SK-N-SH (cell line): ENCODE results near the gene MRPL43. TPM values are rescaled to one million over a fixed set of nuclear protein-coding genes. Genes with fewer than 3 reads are reported as not detected.

Source experiments
- CTCF ChIA-PET: fragments of 300-600, 350-600 bp; formaldehyde crosslinking; extraction: SDS; loops from one replicate; lab custom pipeline; 2021; lab: Yijun Ruan, JAX
- POLR2A ChIA-PET: fragments of 350-600 bp; sonication (Branson Sonifier 250); formaldehyde crosslinking; extraction: SDS; loops from one replicate; lab custom pipeline; 2020; ENCODE audit warnings: antibody characterized with exemption, inconsistent platforms; lab: Yijun Ruan, JAX
- DNase-seq: peaks from one replicate; pipeline ENCODE4 v3.0.0; 2012
- H2AFZ ChIP-seq: fragments of 200-600 bp; sonication (generic); 2 replicates; pipeline ENCODE4 v1.8.1; 2016; ENCODE audit warnings: antibody characterized with exemption, mild to moderate bottlenecking, low read depth
- H3F3A ChIP-seq: fragments of 200-600 bp; sonication (generic); replicated peaks from 2 replicates; pipeline ENCODE3; 2016; ENCODE audit warnings: antibody characterized with exemption, mild to moderate bottlenecking; ENCODE audit not compliant: insufficient read depth
- H3K27ac ChIP-seq, 2 experiments: fragments of 200-500 bp in 1 of 2; fragments of 200-600 bp in 1 of 2; sonication (Bioruptor generic) in 1 of 2; sonication (generic), shearing (Covaris generic) in 1 of 2; 2 replicates each; pipeline versions ENCODE4 v1.5.1 to v1.6.1; 2014 to 2016; ENCODE audit warnings: low read depth in 2 of 2, inconsistent platforms in 1 of 2, low read length in 1 of 2, mild to moderate bottlenecking in 1 of 2, mixed read lengths in 1 of 2
- H3K27me3 ChIP-seq: fragments of 200-600 bp; sonication (generic), shearing (Covaris generic); 2 replicates; pipeline ENCODE4 v1.6.1; 2016; ENCODE audit warnings: mixed run types; ENCODE audit not compliant: insufficient read depth
- H3K36me3 ChIP-seq, 2 experiments: fragments of 200-500 bp in 1 of 2; fragments of 200-600 bp in 1 of 2; sonication (Bioruptor generic) in 1 of 2; sonication (generic) in 1 of 2; replicated peaks in 1 of 2; 2 replicates each; pipeline versions ENCODE3 to v1.5.1; 2014 to 2016; ENCODE audit warnings: low read length in 1 of 2, mild to moderate bottlenecking in 1 of 2; ENCODE audit not compliant: insufficient read depth in 2 of 2, control insufficient read depth in 1 of 2
- H3K4me1 ChIP-seq, 2 experiments: fragments of 200-500 bp in 1 of 2; fragments of 200-600 bp in 1 of 2; sonication (Bioruptor generic) in 1 of 2; sonication (generic), shearing (Covaris generic) in 1 of 2; 2 replicates each; pipeline versions ENCODE4 v1.5.1 to v1.6.1; 2014 to 2016; ENCODE audit warnings: low read depth in 1 of 2, low read length in 1 of 2, mixed run types in 1 of 2; ENCODE audit not compliant: insufficient read depth in 2 of 2, control insufficient read depth in 1 of 2
- H3K4me2 ChIP-seq: fragments of 200-600 bp; sonication (generic), shearing (Covaris generic); 2 replicates; pipeline ENCODE4 v1.6.1; 2017; ENCODE audit warnings: mixed run types
- H3K4me3 ChIP-seq, 2 experiments: fragments of 200-500 bp in 1 of 2; fragments of 200-600 bp in 1 of 2; sonication (Bioruptor generic) in 1 of 2; sonication (generic), shearing (Covaris generic) in 1 of 2; 2 replicates each; pipeline versions ENCODE4 v1.5.1 to v1.8.1; 2014 to 2016; ENCODE audit warnings: low read depth in 2 of 2, inconsistent platforms in 1 of 2, low read length in 1 of 2, mild to moderate bottlenecking in 1 of 2, mixed read lengths in 1 of 2, moderate library complexity in 1 of 2
- H3K79me2 ChIP-seq: fragments of 200-600 bp; sonication (generic); 2 replicates; pipeline ENCODE4 v1.8.1; 2017; ENCODE audit warnings: mild to moderate bottlenecking; ENCODE audit not compliant: insufficient read depth
- H3K9ac ChIP-seq: fragments of 200-600 bp; sonication (generic); 2 replicates; pipeline ENCODE4 v1.6.1; 2017; ENCODE audit warnings: mixed run types
- H3K9me2 ChIP-seq: fragments of 200-600 bp; sonication (generic); 2 replicates; pipeline ENCODE4 v1.6.1; 2017; ENCODE audit warnings: mixed run types
- H3K9me3 ChIP-seq: fragments of 200-600 bp; sonication (generic); 2 replicates; pipeline ENCODE4 v1.6.1; 2017; ENCODE audit warnings: mixed run types, mild to moderate bottlenecking, moderate library complexity
- H4K20me1 ChIP-seq: fragments of 200-600 bp; sonication (generic); 2 replicates; pipeline ENCODE4 v1.6.1; 2017; ENCODE audit warnings: mild to moderate bottlenecking, mixed run types; ENCODE audit not compliant: insufficient read depth
- CHD2 ChIP-seq: fragments of 150-350 bp; IDR thresholded peaks from 2 replicates; pipeline ENCODE4 v1.6.1; 2018; ENCODE audit warnings: low read length; ENCODE audit not compliant: partially characterized antibody
- CTCF ChIP-seq: fragments of 200-600 bp; sonication (generic); IDR thresholded peaks from 2 replicates; pipeline ENCODE4 v1.6.1; 2017; ENCODE audit warnings: antibody characterized with exemption, mild to moderate bottlenecking, moderate library complexity
- EP300 ChIP-seq, 2 experiments: IDR thresholded peaks; 2 replicates each; pipeline versions ENCODE4 v1.4.0 to v1.6.1; 2012; ENCODE audit warnings: borderline replicate concordance in 1 of 2, low read depth in 1 of 2, low read length in 1 of 2
- EZH2phosphoT487 ChIP-seq: fragments of 200-600 bp; sonication (generic); IDR thresholded peaks from 2 replicates; pipeline ENCODE4 v1.6.1; 2017; ENCODE audit warnings: low read depth, mixed run types, mild to moderate bottlenecking, antibody characterized with exemption, moderate library complexity, borderline replicate concordance
- FOXJ3 ChIP-seq: sonication (generic); formaldehyde crosslinking; IDR thresholded peaks from 2 replicates; pipeline ENCODE4 v1.5.1; 2020; ENCODE audit warnings: mild to moderate bottlenecking, missing genetic modification reagents
- IRF3 ChIP-seq: fragments of 150-350 bp; IDR thresholded peaks from 2 replicates; pipeline ENCODE4 v1.6.1; 2016; ENCODE audit warnings: mild to moderate bottlenecking, low read depth, low read length
- JUND ChIP-seq: IDR thresholded peaks from 2 replicates; pipeline ENCODE4 v1.4.0; 2012
- MEF2A ChIP-seq: IDR thresholded peaks from 2 replicates; pipeline ENCODE4 v1.4.0; 2012; ENCODE audit warnings: low read depth, borderline replicate concordance
- NFIC ChIP-seq: IDR thresholded peaks from 2 replicates; pipeline ENCODE4 v1.4.0; 2012; ENCODE audit warnings: borderline replicate concordance
- PBX3 ChIP-seq: IDR thresholded peaks from 2 replicates; pipeline ENCODE4; 2012
- POLR2AphosphoS5 ChIP-seq: IDR thresholded peaks from 2 replicates; pipeline ENCODE4 v1.6.1; 2012; ENCODE audit warnings: low read depth, low read length
- RCOR1 ChIP-seq: fragments of 150-350 bp; IDR thresholded peaks from 2 replicates; pipeline ENCODE4 v1.6.1; 2017; ENCODE audit warnings: antibody characterized with exemption, low read length
- REST ChIP-seq: IDR thresholded peaks from 2 replicates; pipeline ENCODE4 v1.6.1; 2012; ENCODE audit warnings: mild to moderate bottlenecking, low read depth, low read length, moderate library complexity
- SIN3A ChIP-seq: IDR thresholded peaks from 2 replicates; pipeline ENCODE4 v1.6.1; 2012; ENCODE audit warnings: low read depth, mild to moderate bottlenecking, low read length, moderate library complexity, borderline replicate concordance
- TEAD4 ChIP-seq: IDR thresholded peaks from 2 replicates; pipeline ENCODE4 v1.4.0; 2012; ENCODE audit warnings: mild to moderate bottlenecking, borderline replicate concordance; ENCODE audit not compliant: insufficient read depth
- WGBS: methylation state at CpG from one replicate; pipeline ENCODE4 v1.1.6; 2017; ENCODE audit warnings: low lambda C conversion rate; 5-methylcytosine and 5-hydroxymethylcytosine counted together
- polyA plus RNA-seq, 3 experiments: library from polyadenylated mRNA; depleted of rRNA; stranded (reverse); fragments of >200 nt; gene quantifications; 2 replicates each; pipeline ENCODE4 v1.2.3, GENCODE V29; 2012

The MRPL43 gene
- polyA plus RNA-seq, 1 of the 3 experiments (the other 2 are of a cell fraction): 208 TPM

- Histone ChIP-seq H3K4me2 (no peak overlapping the region), H3K79me2 (no peaks in the 10 kb centered on the region), H2AFZ (no peak overlapping the region), H3K4me3 (no peak overlapping the region), H3K9me3 (no peaks in the 10 kb centered on the region), H3K27me3 (no peaks in the 10 kb centered on the region), H3F3A (peaks cover 3% of the 10 kb centered on the region), H3K4me1 (peaks cover 4 to 19% of the 10 kb centered on the region in 2 experiments; a peak in 2 of 4 replicates), H3K9me2 (no peaks in the 10 kb centered on the region), H3K27ac (no peak overlapping the region), H3K9ac (no peak overlapping the region), H3K36me3 (peaks cover 34 to 45% of the 10 kb centered on the region in 2 experiments), H4K20me1 (no peaks in the 10 kb centered on the region)
- CTCF ChIA-PET: interaction anchor here (0.7 to 3.4 kb wide), 6 partner anchors 21 to 405 kb away, joined by 3 to 18 read pairs (median 7); no protein-coding TSS in a partner anchor
- POLR2A ChIA-PET: interaction anchor here (1.3 kb wide), 1 partner anchor 54 kb away, joined by 3 read pairs; no protein-coding TSS in a partner anchor
- DNase-seq: no peak
- WGBS: 90% methylated on average over 2 of the region's 2 CpGs
- no peak for TF ChIP-seq TEAD4
- TF ChIP-seq JUND: no peak
- TF ChIP-seq EZH2phosphoT487: no peak
- TF ChIP-seq SIN3A: no peak
- no peak for TF ChIP-seq IRF3
- TF ChIP-seq REST: no peak
- TF ChIP-seq MEF2A: no peak
- TF ChIP-seq CTCF: no peak
- no peak for TF ChIP-seq CHD2
- no peak for TF ChIP-seq POLR2AphosphoS5
- no peak for TF ChIP-seq RCOR1
- no peak for TF ChIP-seq EP300 (IDR thresholded peaks at IDR 0.05; ENCODE audit: borderline replicate concordance in 1 of 2, low read depth in 1 of 2, low read length in 1 of 2)
- TF ChIP-seq NFIC: no peak
- TF ChIP-seq PBX3: no peak
- no peak for TF ChIP-seq FOXJ3 (CRISPR knock-in tag)
- TF ChIP-seq, all 33 proteins: peak for 0
Measured at GRCh38 chr10:100966887-100967286, 20.4 kb downstream of the MRPL43 start.
